CD1c-positive myeloid dendritic cell (primary cell): Measurements from ENCODE around the gene PRUNE2.

ENCODE experiments used
- DNase-seq: peaks from one replicate; pipeline ENCODE4 v3.0.0-alpha.2; 2016; ENCODE audit errors: extremely low spot score

PRUNE2 gene

GRCh38 chr9:76737154-76737902, 168.6 kb downstream of the PRUNE2 start:
- no peak for DNase-seq

- DNase-seq, result no peak
Observed at GRCh38 chr9:76734716-76735115, 171.2 kb downstream of the PRUNE2 start.

GRCh38 chr9:76733096-76733495, 172.8 kb downstream of the PRUNE2 start:
- no peak for DNase-seq

GRCh38 chr9:76732341-76732958, 173.5 kb downstream of the PRUNE2 start:
- DNase-seq, result no peak

GRCh38 chr9:76730801-76731200, 175.1 kb downstream of the PRUNE2 start:
- DNase-seq, result no peak

- DNase-seq, result no peak
Observed at GRCh38 chr9:76729980-76730737, 175.8 kb downstream of the PRUNE2 start.

- no peak for DNase-seq
Observed at GRCh38 chr9:76729116-76729515, 176.8 kb downstream of the PRUNE2 start.

GRCh38 chr9:76725885-76726284, 180.0 kb downstream of the PRUNE2 start:
- no peak for DNase-seq

GRCh38 chr9:76725011-76725546, 180.8 kb downstream of the PRUNE2 start:
- DNase-seq, result peak; percentile 10

- DNase-seq, result no peak
Observed at GRCh38 chr9:76720245-76720644, 185.7 kb downstream of the PRUNE2 start.

GRCh38 chr9:76718166-76718565, 187.7 kb downstream of the PRUNE2 start:
- no peak for DNase-seq

GRCh38 chr9:76717613-76718012, 188.3 kb downstream of the PRUNE2 start:
- peak; percentile 72 for DNase-seq

GRCh38 chr9:76717176-76717575, 188.7 kb downstream of the PRUNE2 start:
- DNase-seq, result peak; percentile 8

GRCh38 chr9:76716085-76716672, 189.7 kb downstream of the PRUNE2 start:
- no peak for DNase-seq

- DNase-seq, result no peak
Observed at GRCh38 chr9:76713381-76713780, 192.5 kb downstream of the PRUNE2 start.

- DNase-seq, result no peak
Observed at GRCh38 chr9:76709020-76709419, 196.9 kb downstream of the PRUNE2 start.

GRCh38 chr9:76707510-76707909, 198.4 kb downstream of the PRUNE2 start:
- no peak for DNase-seq

GRCh38 chr9:76704593-76705204, 201.2 kb downstream of the PRUNE2 start:
- DNase-seq, result peak; percentile 76

GRCh38 chr9:76703270-76703669, 202.6 kb downstream of the PRUNE2 start:
- no peak for DNase-seq

GRCh38 chr9:76701441-76702039, 204.4 kb downstream of the PRUNE2 start:
- no peak for DNase-seq

- no peak for DNase-seq
Observed at GRCh38 chr9:76700916-76701315, 205.0 kb downstream of the PRUNE2 start.
